Measurements from ENCODE around the gene STK35. TPM values are rescaled to one million over a fixed set of nuclear protein-coding genes. Genes with fewer than 3 reads are reported as not detected.

Gene STK35
- polyA plus RNA-seq, 1 donor from 2014 or later: 10.8 TPM

GRCh38 chr20:2080532-2081224 lies 20.9 kb upstream of the STK35 start:
- Histone ChIP-seq H4K20me1 (ENCODE audit: insufficient read depth) (no peaks in the 10 kb centered on the region), H3K27ac (ENCODE audit: low read length) (no peak overlapping the region), H3K4me2 (ENCODE audit: low read length) (no peak overlapping the region), H3K4me3 (ENCODE audit: low read length) (no peak overlapping the region), H3K9ac (ENCODE audit: low read length) (no peak overlapping the region), H3K9me3 (ENCODE audit: low read length) (no peaks in the 10 kb centered on the region), H3K9me2 (ENCODE audit: insufficient read depth, low read length) (no peaks in the 10 kb centered on the region), H3K27me3 (ENCODE audit: insufficient read depth, low read depth, low read length) (no peaks in the 10 kb centered on the region), H3F3A (ENCODE audit: insufficient read depth, low read length, poor library complexity, severe bottlenecking) (no peaks in the 10 kb centered on the region), H3K79me2 (replicated peaks; ENCODE audit: insufficient read depth, low read length) (no peaks in the 10 kb centered on the region), H3K36me3 (ENCODE audit: insufficient read depth, low read length) (no peaks in the 10 kb centered on the region), H2AFZ (ENCODE audit: low read depth, low read length) (no peak overlapping the region)
- no peak for TF ChIP-seq CTCF (IDR thresholded peaks at IDR 0.05; ENCODE audit: poor library complexity, severe bottlenecking)
- no peak for TF ChIP-seq MXI1 (conservative IDR thresholded peaks at IDR 0.05; ENCODE audit: poor library complexity, severe bottlenecking)
- TF ChIP-seq EZH2 (IDR thresholded peaks at IDR 0.05; ENCODE audit: borderline replicate concordance, insufficient read depth, low read length, poor library complexity, severe bottlenecking): no peak

- H3K27me3 ChIP-seq (ENCODE audit: insufficient read depth, low read depth, low read length): no peaks in the 10 kb centered on the region
- H3K9ac ChIP-seq (ENCODE audit: low read length): no peak overlapping the region
- no peaks in the 10 kb centered on the region for H3K79me2 ChIP-seq (replicated peaks; ENCODE audit: insufficient read depth, low read length)
- no peak overlapping the region for H2AFZ ChIP-seq (ENCODE audit: low read depth, low read length)
- H3F3A ChIP-seq (ENCODE audit: insufficient read depth, low read length, poor library complexity, severe bottlenecking): no peaks in the 10 kb centered on the region
- H3K27ac ChIP-seq (ENCODE audit: low read length): no peak overlapping the region
- no peak overlapping the region for H3K4me3 ChIP-seq (ENCODE audit: low read length)
- no peak for TF ChIP-seq RAD21 (conservative IDR thresholded peaks at IDR 0.05)
- TF ChIP-seq POLR2AphosphoS5 (IDR thresholded peaks at IDR 0.05): no peak
- no peak for TF ChIP-seq MXI1 (conservative IDR thresholded peaks at IDR 0.05; ENCODE audit: poor library complexity, severe bottlenecking)
- TF ChIP-seq CTCF (IDR thresholded peaks at IDR 0.05; ENCODE audit: poor library complexity, severe bottlenecking): no peak
- no peak for TF ChIP-seq TAF1 (IDR thresholded peaks at IDR 0.05; ENCODE audit: low read depth)
- TF ChIP-seq EP300 (conservative IDR thresholded peaks at IDR 0.05; ENCODE audit: poor library complexity, severe bottlenecking): no peak
- TF ChIP-seq SMC3 (conservative IDR thresholded peaks at IDR 0.05; ENCODE audit: poor library complexity): no peak
- no peak for TF ChIP-seq REST (IDR thresholded peaks at IDR 0.05; ENCODE audit: borderline replicate concordance)
- no peak for TF ChIP-seq EZH2 (IDR thresholded peaks at IDR 0.05; ENCODE audit: borderline replicate concordance, insufficient read depth, low read length, poor library complexity, severe bottlenecking)
- H4K20me1 ChIP-seq (ENCODE audit: insufficient read depth): no peaks in the 10 kb centered on the region
- H3K9me2 ChIP-seq (ENCODE audit: insufficient read depth, low read length): no peaks in the 10 kb centered on the region
- H3K36me3 ChIP-seq (ENCODE audit: insufficient read depth, low read length): no peaks in the 10 kb centered on the region
- no peak overlapping the region for H3K4me2 ChIP-seq (ENCODE audit: low read length)
- no peaks in the 10 kb centered on the region for H3K9me3 ChIP-seq (ENCODE audit: low read length)
Measured at GRCh38 chr20:2084703-2085102, 16.9 kb upstream of the STK35 start.

Data from neural cell (in vitro differentiated cells).